GM12878 (cell line): ENCODE data around the gene WDR18. TPM values are rescaled to one million over a fixed set of nuclear protein-coding genes. Genes with fewer than 3 reads are reported as not detected.
A peak's percentile ranks its signal among the peaks of the same experiment; 100 is the strongest.

Source experiments
- BCL11A ChIP-seq: IDR thresholded peaks from 2 replicates; pipeline ENCODE4 v1.6.1; 2011; ENCODE audit warnings: low read depth, low read length
- CHD1 ChIP-seq: IDR thresholded peaks from 2 replicates; pipeline ENCODE4 v1.6.1; 2012; ENCODE audit warnings: low read depth, low read length, improper control_type of control experiment
- CREM ChIP-seq: IDR thresholded peaks from 2 replicates; pipeline ENCODE4 v1.6.1; 2014; ENCODE audit warnings: antibody characterized with exemption, low read depth
- EED ChIP-seq: sonication (generic); IDR thresholded peaks from 2 replicates; pipeline ENCODE4 v1.6.1; 2016; ENCODE audit warnings: antibody characterized with exemption, low read depth
- EGR1 ChIP-seq, 2 experiments: IDR thresholded peaks; 1 replicate in 1 of 2; 2 replicates in 1 of 2; pipeline ENCODE4 v1.6.1; 2011 to 2012; ENCODE audit warnings: low read depth in 2 of 2, low read length in 2 of 2, borderline replicate concordance in 1 of 2, mild to moderate bottlenecking in 1 of 2, moderate library complexity in 1 of 2
- ETV6 ChIP-seq, 2 experiments: fragments of 450-650 bp in 1 of 2; IDR thresholded peaks in 1 of 2; conservative IDR thresholded peaks in 1 of 2; 2 replicates each; pipeline ENCODE4 v1.6.1; 2014; ENCODE audit warnings: antibody characterized with exemption in 1 of 2, borderline replicate concordance in 1 of 2, low read depth in 1 of 2, mild to moderate bottlenecking in 1 of 2, moderate library complexity in 1 of 2
- GATAD2B ChIP-seq: fragments of 450-650 bp; conservative IDR thresholded peaks from 2 replicates; pipeline ENCODE4 v1.6.1; 2017; ENCODE audit warnings: low read depth, mild to moderate bottlenecking, moderate library complexity
- IRF4 ChIP-seq: IDR thresholded peaks from 2 replicates; pipeline ENCODE4 v1.6.1; 2011; ENCODE audit warnings: low read depth, low read length
- IRF5 ChIP-seq: fragments of 450-650 bp; IDR thresholded peaks from 2 replicates; pipeline ENCODE4 v1.6.1; 2017; ENCODE audit warnings: borderline replicate concordance
- MEF2A ChIP-seq: IDR thresholded peaks from 2 replicates; pipeline ENCODE4 v1.6.1; 2011; ENCODE audit warnings: low read depth, mild to moderate bottlenecking, low read length, moderate library complexity; ENCODE audit not compliant: insufficient read depth
- NR2F1 ChIP-seq: fragments of 450-650 bp; conservative IDR thresholded peaks from 2 replicates; pipeline ENCODE4 v1.6.1; 2017; ENCODE audit warnings: mild to moderate bottlenecking
- NRF1 ChIP-seq: conservative IDR thresholded peaks from 2 replicates; pipeline ENCODE4 v1.6.1; 2011; ENCODE audit warnings: mild to moderate bottlenecking, low read depth, low read length, improper control_type of control experiment
- RUNX3 ChIP-seq: IDR thresholded peaks from 2 replicates; pipeline ENCODE4 v1.6.1; 2012; ENCODE audit warnings: low read length, inconsistent platforms
- SRF ChIP-seq, 2 experiments: IDR thresholded peaks; 2 replicates each; pipeline ENCODE4 v1.6.1; 2011; ENCODE audit warnings: low read depth in 2 of 2, low read length in 2 of 2, mild to moderate bottlenecking in 1 of 2, moderate library complexity in 1 of 2
- SUPT20H ChIP-seq: IDR thresholded peaks from 2 replicates; pipeline ENCODE4 v1.6.1; 2011; ENCODE audit warnings: low read depth, mild to moderate bottlenecking, low read length, moderate library complexity, borderline replicate concordance; ENCODE audit not compliant: control insufficient read depth
- ZNF384 ChIP-seq: IDR thresholded peaks from 2 replicates; pipeline ENCODE4 v1.6.1; 2012; ENCODE audit warnings: low read depth, mild to moderate bottlenecking, low read length, improper control_type of control experiment, borderline replicate concordance
- ZZZ3 ChIP-seq: IDR thresholded peaks from 2 replicates; pipeline ENCODE4 v1.6.1; 2011; ENCODE audit warnings: low read depth; ENCODE audit not compliant: control insufficient read depth, insufficient read length
- polyA plus RNA-seq, 11 experiments: library from polyadenylated mRNA; depleted of rRNA in 4 of 11; unstranded in 6 of 11; stranded (reverse) in 5 of 11; fragments of >200 nt; fragmentation: Nextera tagmentation in 4 of 11; fragmentation: Illumina TruSeq in 1 of 11; extraction: Ambion mirVana in 4 of 11; extraction: Trizol in 1 of 11; gene quantifications; 1 replicate in 1 of 11; 2 replicates in 10 of 11; pipeline versions ENCODE4 v1.2.1 to v1.2.3, GENCODE V29; 2011 to 2016; ENCODE audit warnings: inconsistent platforms in 2 of 11, missing spikeins in 2 of 11, low read depth in 1 of 11
- total RNA-seq, 4 experiments: library from RNA; depleted of rRNA in 3 of 4; stranded (reverse); fragments of >200 nt in 3 of 4; fragmentation: Illumina TruSeq in 1 of 4; extraction: Trizol in 1 of 4; gene quantifications; 2 replicates each; pipeline versions ENCODE4 v1.2.1 to v1.2.3, GENCODE V29; 2013 to 2021
- TF ChIP-seq, protein P1 (sequence below): IDR thresholded peaks from 2 replicates; pipeline ENCODE4 v1.6.1; 2011; ENCODE audit warnings: mild to moderate bottlenecking, low read depth, low read length, moderate library complexity; ENCODE audit not compliant: insufficient replicate concordance
- TF ChIP-seq, protein P2 (sequence below): fragments of 450-650 bp; formaldehyde crosslinking; IDR thresholded peaks from 2 replicates; pipeline ENCODE4 v1.4.0; 2022; ENCODE audit warnings: mild to moderate bottlenecking, moderate library complexity
- TF ChIP-seq, protein P3 (sequence below): fragments of 450-650 bp; IDR thresholded peaks from 2 replicates; pipeline ENCODE4 v1.6.1; 2017; ENCODE audit warnings: mild to moderate bottlenecking

The WDR18 gene
- total and polyA plus RNA-seq, 10 of the 15 experiments (the other 5 are each of a cell fraction or from before 2014, with no cell fraction given) = 3.0 to 206 (median 62.3) TPM

DNA sequence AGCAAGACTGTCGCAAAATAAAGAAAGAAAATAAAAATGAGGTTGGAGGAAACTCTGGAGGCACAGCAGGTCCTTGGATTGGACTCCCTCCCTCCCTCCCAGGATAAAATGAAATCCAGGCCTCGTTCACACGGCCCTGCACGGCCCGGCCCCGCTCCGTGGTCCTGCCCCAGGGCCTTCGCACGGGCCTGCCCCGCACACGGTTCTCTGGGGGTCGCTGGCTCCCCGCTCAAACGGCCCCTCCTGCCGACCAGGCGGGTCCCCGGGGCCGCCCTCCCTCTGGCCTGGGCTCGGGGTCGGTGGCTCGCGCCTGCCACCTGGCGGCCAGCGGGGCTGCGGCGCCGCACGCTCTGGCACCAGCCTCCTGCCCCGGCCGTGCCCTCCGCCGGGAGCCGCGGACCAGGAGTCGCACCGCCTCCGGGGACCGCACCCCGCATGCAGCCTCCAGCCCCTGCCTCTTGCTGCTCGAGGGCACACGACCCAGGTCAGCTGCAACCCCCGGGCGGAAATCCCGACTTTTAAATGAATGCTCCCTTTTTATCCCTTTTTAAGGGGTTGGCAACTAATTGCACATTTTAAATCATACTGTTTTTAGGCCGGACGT lies 1.5 kb upstream of the WDR18 start (continued):
- TF ChIP-seq ETV6 (conservative IDR thresholded peaks at IDR 0.05 in 1 of 2, IDR thresholded peaks at IDR 0.05 in 1 of 2; ENCODE audit: borderline replicate concordance in 1 of 2, low read depth in 1 of 2) (no peak), GATAD2B (peak; percentile 95), NR2F1 (peak; percentile 78), MEF2A (no peak), CREM (no peak), SRF (IDR thresholded peaks at IDR 0.05; ENCODE audit: low read depth in 2 of 2, low read length in 2 of 2) (no peak), RUNX3 (no peak), CHD1 (peak; percentile 71; the same call in 1 of the 2 replicates), BCL11A (no peak), IRF4 (no peak), EGR1 (IDR thresholded peaks at IDR 0.05; ENCODE audit: borderline replicate concordance in 1 of 2, low read depth in 2 of 2, low read length in 2 of 2) (no peak), ZZZ3 (no peak), IRF5 (no peak), ZNF384 (no peak), EED (no peak), NRF1 (no peak), SUPT20H (no peak)
- TF ChIP-seq, protein P1, sequence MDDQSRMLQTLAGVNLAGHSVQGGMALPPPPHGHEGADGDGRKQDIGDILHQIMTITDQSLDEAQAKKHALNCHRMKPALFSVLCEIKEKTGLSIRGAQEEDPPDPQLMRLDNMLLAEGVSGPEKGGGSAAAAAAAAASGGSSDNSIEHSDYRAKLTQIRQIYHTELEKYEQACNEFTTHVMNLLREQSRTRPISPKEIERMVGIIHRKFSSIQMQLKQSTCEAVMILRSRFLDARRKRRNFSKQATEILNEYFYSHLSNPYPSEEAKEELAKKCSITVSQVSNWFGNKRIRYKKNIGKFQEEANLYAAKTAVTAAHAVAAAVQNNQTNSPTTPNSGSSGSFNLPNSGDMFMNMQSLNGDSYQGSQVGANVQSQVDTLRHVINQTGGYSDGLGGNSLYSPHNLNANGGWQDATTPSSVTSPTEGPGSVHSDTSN = no peak
- TF ChIP-seq, protein P2, sequence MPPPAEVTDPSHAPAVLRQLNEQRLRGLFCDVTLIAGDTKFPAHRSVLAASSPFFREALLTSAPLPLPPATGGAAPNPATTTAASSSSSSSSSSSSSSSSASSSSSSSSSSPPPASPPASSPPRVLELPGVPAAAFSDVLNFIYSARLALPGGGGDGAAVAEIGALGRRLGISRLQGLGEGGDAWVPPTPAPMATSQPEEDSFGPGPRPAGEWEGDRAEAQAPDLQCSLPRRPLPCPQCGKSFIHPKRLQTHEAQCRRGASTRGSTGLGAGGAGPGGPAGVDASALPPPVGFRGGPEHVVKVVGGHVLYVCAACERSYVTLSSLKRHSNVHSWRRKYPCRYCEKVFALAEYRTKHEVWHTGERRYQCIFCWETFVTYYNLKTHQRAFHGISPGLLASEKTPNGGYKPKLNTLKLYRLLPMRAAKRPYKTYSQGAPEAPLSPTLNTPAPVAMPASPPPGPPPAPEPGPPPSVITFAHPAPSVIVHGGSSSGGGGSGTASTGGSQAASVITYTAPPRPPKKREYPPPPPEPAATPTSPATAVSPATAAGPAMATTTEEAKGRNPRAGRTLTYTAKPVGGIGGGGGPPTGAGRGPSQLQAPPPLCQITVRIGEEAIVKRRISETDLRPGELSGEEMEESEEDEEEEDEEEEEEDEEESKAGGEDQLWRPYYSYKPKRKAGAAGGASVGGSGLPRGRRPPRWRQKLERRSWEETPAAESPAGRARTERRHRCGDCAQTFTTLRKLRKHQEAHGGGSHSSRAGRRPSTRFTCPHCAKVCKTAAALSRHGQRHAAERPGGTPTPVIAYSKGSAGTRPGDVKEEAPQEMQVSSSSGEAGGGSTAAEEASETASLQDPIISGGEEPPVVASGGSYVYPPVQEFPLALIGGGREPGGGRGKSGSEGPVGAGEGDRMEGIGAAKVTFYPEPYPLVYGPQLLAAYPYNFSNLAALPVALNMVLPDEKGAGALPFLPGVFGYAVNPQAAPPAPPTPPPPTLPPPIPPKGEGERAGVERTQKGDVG (CRISPR knock-in tag) = no peak
- TF ChIP-seq, protein P3, sequence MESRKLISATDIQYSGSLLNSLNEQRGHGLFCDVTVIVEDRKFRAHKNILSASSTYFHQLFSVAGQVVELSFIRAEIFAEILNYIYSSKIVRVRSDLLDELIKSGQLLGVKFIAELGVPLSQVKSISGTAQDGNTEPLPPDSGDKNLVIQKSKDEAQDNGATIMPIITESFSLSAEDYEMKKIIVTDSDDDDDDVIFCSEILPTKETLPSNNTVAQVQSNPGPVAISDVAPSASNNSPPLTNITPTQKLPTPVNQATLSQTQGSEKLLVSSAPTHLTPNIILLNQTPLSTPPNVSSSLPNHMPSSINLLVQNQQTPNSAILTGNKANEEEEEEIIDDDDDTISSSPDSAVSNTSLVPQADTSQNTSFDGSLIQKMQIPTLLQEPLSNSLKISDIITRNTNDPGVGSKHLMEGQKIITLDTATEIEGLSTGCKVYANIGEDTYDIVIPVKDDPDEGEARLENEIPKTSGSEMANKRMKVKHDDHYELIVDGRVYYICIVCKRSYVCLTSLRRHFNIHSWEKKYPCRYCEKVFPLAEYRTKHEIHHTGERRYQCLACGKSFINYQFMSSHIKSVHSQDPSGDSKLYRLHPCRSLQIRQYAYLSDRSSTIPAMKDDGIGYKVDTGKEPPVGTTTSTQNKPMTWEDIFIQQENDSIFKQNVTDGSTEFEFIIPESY = no peak
